B cell (primary cell): ENCODE measurements around the gene PCBP2.

Experiments
- EZH2 ChIP-seq: IDR thresholded peaks from 2 replicates; pipeline ENCODE4 v1.6.1; 2012; ENCODE audit warnings: borderline replicate concordance, low read depth, mild to moderate bottlenecking, moderate library complexity, low read length; ENCODE audit not compliant: insufficient read depth, poor library complexity, severe bottlenecking
- TF ChIP-seq, protein P1 (sequence below): fragments of 200-600 bp; IDR thresholded peaks from one replicate; pipeline ENCODE4 v1.8.0; 2022; ENCODE audit warnings: antibody characterized with exemption, mild to moderate bottlenecking

DNA sequence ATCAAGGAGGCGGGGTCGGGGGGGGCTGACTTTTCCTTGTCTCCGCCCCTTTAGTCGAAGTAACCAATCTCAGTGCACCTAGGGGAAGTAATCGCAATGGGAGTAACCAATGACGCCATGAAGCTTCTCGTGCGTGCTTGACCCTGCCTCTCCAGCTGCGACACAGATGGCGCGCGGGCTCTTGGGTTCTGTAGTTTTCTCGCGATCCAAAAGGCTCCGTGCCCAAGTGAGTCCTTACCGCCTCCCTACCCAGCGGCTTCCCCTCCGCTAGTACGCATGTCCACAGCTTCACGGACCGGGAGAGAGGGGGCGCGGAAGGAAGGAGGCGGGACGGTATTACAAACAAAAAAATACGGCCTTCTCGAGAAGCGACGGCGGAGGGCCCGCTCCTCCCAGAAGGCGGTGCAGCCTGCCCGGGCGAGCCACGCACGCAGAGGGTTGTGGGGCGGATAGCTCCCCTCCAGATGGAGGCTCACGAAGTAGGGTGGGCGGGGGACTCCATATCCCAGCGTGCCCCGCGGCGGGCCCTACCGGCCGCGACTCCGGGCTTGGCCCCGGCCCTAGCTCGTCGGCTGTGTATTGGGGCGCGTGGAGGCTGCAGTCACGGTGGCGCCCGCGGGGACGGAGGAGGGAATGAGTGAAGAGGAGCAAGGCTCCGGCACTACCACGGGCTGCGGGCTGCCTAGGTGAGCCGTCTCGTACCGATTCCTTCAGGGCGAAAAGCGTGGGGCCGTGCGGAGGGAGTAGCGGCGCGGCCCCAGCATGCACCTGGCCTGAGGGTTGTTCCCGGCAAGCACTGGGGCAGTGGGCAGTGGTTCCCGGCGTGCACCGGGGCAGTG, 49.1 kb downstream of the PCBP2 start, which contains the start of gene TARBP2:
- no peak for TF ChIP-seq EZH2
- TF ChIP-seq, protein P1, sequence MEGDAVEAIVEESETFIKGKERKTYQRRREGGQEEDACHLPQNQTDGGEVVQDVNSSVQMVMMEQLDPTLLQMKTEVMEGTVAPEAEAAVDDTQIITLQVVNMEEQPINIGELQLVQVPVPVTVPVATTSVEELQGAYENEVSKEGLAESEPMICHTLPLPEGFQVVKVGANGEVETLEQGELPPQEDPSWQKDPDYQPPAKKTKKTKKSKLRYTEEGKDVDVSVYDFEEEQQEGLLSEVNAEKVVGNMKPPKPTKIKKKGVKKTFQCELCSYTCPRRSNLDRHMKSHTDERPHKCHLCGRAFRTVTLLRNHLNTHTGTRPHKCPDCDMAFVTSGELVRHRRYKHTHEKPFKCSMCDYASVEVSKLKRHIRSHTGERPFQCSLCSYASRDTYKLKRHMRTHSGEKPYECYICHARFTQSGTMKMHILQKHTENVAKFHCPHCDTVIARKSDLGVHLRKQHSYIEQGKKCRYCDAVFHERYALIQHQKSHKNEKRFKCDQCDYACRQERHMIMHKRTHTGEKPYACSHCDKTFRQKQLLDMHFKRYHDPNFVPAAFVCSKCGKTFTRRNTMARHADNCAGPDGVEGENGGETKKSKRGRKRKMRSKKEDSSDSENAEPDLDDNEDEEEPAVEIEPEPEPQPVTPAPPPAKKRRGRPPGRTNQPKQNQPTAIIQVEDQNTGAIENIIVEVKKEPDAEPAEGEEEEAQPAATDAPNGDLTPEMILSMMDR: no peak
